ENCODE results near the gene RAD54L2.
"Not testable (repeated sequence)": the region's sequence is repeated elsewhere in the genome, so short reads cannot be mapped to it uniquely, and the experiment has no call there.

RAD54L2 gene

GRCh38 chr3:51544011-51544775, 5.7 kb downstream of the RAD54L2 start:
- FAIRE-seq: no peak

DNA sequence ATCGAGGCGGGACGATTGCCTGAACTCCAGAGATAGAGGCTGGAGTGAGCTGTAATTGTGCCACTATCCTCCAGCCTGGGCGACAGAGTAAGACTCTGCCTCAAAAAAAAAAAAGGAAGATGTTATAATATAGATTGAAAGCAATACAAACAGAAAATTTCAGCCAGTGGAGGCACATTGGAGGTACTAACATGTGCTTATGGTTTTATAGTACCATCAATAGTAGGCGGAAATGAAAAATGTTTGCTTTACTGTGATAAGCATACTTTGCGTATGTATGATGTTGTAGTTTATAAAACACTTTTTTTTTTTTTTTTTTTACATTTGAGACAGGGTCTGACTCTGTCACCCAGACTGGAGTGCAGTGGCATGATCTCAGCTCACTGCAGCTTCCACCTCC, 8.8 kb downstream of the RAD54L2 start:
- no peak for FAIRE-seq

GRCh38 chr3:51549311-51549710, 10.8 kb downstream of the RAD54L2 start:
- no peak for FAIRE-seq

DNA sequence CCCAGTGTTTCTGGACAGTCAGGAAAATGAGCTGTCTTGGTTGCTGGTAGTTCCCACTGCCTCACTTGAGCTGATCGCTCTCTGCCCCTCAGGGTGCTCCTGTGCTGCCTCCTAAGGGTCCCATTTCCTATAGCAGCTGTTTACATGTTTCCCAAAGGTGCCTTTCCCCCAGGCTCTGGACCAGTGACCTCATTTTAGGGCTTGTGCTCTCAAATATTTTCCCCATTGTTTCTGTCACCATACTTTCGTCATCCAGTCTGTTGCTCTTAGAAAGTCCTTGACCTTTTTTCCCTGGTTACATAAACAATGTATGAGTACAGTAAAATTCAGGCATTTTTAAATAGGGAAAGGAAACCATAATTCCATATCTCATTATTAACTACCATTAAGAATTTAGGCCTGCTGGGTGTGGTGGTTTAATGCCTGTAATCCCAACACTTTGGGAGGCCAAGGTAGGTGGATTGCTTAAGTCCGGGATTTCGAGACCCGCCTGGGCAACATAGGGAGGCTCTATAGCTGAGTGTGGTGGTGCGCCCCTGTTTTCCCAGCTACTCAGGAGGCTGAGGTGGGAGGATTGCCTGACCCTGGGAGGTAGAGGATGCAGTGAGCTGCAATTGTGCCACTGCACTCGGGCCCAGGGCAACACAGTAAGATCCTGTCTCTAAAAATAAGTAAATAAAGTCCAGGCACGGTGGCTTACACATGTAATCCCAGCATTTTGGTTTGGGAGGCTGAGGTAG, 11.7 kb downstream of the RAD54L2 start:
- no peak for FAIRE-seq

GRCh38 chr3:51557993-51558392, 19.5 kb downstream of the RAD54L2 start:
- no peak for FAIRE-seq

DNA sequence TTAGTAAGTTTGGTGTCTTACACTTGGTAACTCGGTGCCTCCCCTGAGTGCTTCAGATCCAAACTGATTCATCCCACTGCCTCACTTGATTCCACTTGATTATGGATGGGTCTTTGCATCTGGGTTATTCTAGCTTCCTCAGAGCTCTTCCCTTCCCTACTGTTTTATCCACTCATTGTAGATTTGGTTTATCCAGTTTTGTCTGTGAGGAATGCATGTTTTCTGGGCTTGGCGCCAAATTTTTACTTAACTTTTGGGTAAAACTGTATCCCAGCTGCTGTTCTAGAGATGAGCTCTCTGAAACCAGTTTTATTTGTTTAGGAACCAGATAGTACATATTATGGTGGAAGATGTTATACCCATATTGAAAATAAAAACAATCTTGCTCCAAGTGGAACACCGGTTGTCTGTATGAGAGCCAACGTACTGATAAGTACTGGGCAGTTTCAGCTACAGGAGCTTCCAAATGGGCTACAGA, 20.9 kb downstream of the RAD54L2 start:
- FAIRE-seq: no peak

DNA sequence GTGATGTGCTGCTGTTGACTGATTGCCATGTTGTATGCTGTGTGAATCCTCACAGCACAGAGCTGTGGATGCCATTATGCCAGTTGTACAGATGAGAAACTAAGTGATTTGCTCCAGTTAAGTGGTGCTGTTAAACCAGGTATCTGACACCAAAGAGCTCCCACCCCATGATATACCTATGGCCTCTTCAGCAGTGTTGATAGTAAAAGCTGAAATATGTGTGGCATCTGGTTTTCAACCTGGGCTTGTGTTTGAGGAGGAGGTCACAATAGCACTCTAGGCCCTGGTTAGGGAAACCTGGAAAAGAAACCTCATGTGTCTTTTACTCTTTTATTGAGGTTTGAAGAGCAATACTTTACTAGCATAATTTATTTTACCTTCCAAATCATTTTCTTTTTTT, 21.4 kb downstream of the RAD54L2 start:
- FAIRE-seq: no peak

GRCh38 chr3:51562403-51562802, 23.9 kb downstream of the RAD54L2 start:
- not testable (repeated sequence) for FAIRE-seq

- no peak for FAIRE-seq
Observed at GRCh38 chr3:51568036-51568435, 29.5 kb downstream of the RAD54L2 start.

DNA sequence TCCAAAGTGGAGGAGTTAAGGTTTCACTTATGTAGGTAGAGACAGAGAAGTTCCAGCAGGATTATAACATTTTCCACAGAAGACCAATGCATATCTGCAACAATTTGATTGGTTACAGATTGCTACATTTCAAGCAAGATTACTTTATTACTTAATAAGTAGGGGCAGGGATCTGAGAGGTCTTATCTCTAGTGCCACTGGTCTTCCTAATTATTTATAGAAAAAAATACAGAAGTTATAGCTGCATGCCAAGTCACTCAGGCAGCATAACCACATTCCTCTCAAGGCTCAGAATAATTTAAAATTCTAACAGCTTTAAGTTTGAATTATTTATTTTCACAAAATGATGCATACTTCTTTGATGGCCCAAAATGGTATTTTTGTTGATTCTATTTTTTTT, 30.5 kb downstream of the RAD54L2 start:
- FAIRE-seq: no peak

GRCh38 chr3:51578238-51578637, 39.7 kb downstream of the RAD54L2 start:
- no peak for FAIRE-seq

DNA sequence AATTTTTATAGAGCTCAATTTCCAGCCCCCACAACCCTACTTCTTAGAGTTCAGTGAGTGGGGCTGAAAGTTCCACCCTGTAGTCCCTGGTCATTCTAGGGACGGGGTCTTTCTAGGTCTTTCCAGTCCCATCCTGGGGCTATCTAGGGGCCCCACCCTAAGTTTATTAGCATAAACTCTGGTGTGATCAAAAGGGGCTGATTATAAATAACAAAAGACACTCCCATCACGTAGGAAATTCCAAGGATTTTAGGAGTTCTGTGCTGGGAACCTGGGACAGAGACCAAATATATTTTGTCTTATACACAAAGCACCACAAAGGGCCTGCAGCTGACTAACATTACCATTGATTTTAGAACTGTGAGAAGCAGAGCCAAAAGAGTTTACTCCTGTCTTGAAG, 41.9 kb downstream of the RAD54L2 start:
- no peak for FAIRE-seq

DNA sequence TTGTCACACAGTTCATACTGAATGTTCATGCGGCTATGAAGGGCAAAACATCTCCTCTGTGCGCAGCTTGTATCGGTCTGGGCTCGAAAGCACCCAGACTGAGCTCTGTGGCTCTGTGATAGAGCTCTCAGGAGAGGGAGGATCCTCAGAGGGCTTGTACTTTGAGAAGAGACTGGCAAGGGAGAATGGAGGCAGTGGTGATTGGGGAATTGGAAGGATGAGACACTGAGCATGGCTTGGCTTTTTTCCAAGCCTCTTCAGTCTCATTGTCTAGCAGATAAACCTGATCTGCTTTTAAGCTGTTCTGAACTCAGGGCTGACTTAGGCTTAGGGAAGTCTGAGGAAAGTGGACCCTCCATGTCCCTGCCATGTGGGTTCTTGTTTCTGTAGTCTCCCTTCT, 43.0 kb downstream of the RAD54L2 start:
- FAIRE-seq: no peak

DNA sequence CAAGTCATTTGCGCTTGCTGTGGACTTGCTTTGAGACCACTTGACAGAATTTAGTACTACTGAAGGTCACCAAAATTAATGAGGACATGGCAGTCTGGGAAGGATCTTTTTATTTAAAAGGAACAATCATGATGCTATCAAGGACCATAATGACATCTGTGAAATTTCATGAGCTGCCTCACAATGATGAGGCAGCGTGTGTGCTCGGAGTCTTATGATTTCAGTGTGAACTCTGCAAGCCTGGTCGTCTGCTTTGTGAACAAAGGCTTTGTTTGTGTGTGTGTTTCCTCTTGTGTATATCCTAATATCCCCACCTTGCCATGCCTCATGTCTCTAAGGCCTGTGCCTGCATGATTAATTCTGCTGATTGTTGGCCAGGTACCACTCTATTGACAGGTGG, 46.7 kb downstream of the RAD54L2 start:
- FAIRE-seq: no peak

DNA sequence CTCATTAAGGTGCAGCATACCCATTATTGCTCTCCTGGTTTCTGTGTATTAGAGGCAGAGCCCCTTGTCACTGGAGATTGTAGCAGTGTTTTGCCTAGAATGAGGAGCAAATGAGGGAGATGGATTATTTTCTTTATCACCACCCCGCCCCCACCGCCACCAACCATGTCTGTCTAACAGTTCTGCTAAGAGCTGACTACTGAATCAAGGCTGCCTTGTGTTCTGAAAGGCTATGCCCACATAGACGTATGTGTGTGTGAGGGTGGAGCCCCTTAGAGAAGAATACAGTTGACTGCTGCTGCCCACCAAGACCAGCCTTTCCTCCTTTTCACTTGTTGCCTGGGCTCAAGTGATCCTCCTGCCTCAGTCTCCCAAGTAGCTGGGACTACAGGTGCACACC, 47.4 kb downstream of the RAD54L2 start:
- no peak for FAIRE-seq
